Vagina (tissue), 2 donors: Measurements from ENCODE around the gene RPGRIP1.

Source experiments
- CTCF ChIP-seq, 3 experiments: fragments of 450-650 bp in 2 of 3; fragments of 200-600 bp in 1 of 3; sonication (generic) in 1 of 3; IDR thresholded peaks; one replicate each; pipeline ENCODE4 v1.5.1; 2017 to 2019; ENCODE audit warnings: antibody characterized with exemption in 3 of 3, mild to moderate bottlenecking in 2 of 3, moderate library complexity in 2 of 3
- POLR2A ChIP-seq, 2 donors: fragments of 450-650 bp; IDR thresholded peaks; one replicate each; pipeline ENCODE4 v1.6.1; 2017; ENCODE audit warnings: antibody characterized with exemption in 2 of 2, mild to moderate bottlenecking in 2 of 2, moderate library complexity in 2 of 2
- POLR2AphosphoS5 ChIP-seq, 2 donors: sonication (generic); formaldehyde crosslinking; IDR thresholded peaks; one replicate each; pipeline ENCODE4 v1.9.0; 2017; ENCODE audit warnings: antibody characterized with exemption in 2 of 2, mild to moderate bottlenecking in 2 of 2, low read depth in 1 of 2; ENCODE audit not compliant: insufficient read depth in 1 of 2

- TF ChIP-seq CTCF (IDR thresholded peaks at IDR 0.05) (no peak), POLR2A (IDR thresholded peaks at IDR 0.05) (no peak), POLR2AphosphoS5 (IDR thresholded peaks at IDR 0.05; ENCODE audit: insufficient read depth in 1 of 2, low read depth in 1 of 2) (no peak)
Observed at GRCh38 chr14:21309956-21310355, 30.1 kb downstream of the RPGRIP1 start.
